Hematopoietic multipotent progenitor cell (in vitro differentiated cells): ENCODE measurements around the gene AHDC1. TPM values are rescaled to one million over a fixed set of nuclear protein-coding genes. Genes with fewer than 3 reads are reported as not detected.

ENCODE experiments used
- DNase-seq, 3 donors: peaks; one replicate each; pipeline ENCODE4 v3.0.0-alpha.2; 2011 to 2015; ENCODE audit warnings: low read depth in 2 of 3, low spot score in 2 of 3
- total RNA-seq: library from RNA; depleted of rRNA; stranded (reverse); fragments of >200 nt; gene quantifications from one replicate; pipeline ENCODE4 v1.2.3, GENCODE V29; 2012

Gene AHDC1
- total RNA-seq, 1 donor, result 20.5 TPM

DNA sequence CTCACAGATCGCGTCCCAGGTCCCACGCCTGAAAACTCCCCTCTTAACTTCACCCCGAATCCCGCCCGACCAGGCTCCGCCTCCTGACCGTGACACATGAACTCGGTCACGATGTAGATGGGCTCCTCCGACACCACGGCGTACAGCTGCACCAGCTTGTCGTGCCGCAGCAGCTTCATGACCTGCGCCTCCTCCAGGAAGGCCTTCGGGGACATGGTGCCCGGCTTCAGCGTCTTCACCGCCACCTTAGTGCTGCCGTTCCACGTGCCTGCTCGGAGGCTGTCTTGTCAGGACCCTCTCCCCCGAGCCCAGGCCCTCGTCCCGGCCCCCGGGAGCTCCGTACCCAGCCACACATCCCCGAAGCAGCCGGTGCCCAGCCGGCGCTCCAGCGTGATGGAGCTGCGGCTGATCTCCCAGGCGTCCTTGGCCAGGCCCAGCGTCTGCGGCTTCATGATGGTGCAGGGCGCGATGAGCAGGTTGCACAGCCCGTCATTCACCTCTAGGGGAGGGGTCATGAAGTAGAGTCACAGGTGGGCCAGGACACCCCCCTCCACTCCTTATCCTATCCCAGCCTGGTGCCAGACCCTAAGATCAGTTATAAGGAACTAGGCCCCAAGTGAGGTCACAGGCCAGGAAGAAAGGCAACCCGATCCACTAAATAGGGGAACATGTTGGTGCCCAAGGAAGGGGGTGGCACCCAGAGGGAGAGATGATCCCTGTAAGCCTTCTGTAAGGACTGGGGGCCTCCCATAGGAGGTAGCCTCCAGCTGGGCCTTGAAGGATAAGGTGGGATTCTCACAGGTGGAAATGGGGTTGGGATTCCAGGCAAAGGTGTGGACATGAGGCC lies 11.6 kb upstream of the AHDC1 start:
- no peak for DNase-seq

DNA sequence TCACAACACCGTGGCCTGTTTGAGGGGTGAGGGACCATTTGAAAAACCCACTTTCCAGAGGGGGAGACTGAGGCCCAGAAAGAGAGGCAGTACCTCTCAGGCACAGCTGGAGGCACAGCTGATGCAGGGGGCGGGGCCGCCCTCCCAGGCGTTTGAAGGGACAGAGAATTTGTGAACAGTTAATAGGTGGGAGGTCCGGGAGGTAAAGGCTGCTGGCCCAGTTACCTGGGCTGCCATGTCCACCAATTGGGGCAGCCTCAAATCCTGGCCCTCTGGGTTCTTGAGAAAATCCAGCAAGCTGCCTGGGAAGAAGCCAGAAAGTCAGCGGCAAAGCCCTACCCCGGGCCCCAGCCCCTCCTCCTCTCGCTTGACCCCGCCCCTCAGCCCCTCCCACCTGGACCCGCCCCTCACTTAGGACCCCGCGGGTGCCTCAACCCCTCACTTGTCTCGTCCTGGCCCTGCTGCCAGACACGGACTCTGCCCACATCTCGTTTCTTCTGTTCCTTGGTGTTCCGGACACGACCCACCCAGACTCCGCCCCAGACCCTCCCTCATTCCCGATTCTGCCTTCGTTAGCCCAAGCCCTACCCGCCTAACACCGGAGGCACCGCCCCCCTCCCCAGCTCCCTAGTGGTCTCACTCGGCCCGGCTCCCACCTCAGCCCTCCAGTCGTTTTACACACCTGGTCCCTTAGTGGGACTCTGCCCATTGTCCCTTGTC lies 10.8 kb upstream of the AHDC1 start:
- no peak for DNase-seq

DNA sequence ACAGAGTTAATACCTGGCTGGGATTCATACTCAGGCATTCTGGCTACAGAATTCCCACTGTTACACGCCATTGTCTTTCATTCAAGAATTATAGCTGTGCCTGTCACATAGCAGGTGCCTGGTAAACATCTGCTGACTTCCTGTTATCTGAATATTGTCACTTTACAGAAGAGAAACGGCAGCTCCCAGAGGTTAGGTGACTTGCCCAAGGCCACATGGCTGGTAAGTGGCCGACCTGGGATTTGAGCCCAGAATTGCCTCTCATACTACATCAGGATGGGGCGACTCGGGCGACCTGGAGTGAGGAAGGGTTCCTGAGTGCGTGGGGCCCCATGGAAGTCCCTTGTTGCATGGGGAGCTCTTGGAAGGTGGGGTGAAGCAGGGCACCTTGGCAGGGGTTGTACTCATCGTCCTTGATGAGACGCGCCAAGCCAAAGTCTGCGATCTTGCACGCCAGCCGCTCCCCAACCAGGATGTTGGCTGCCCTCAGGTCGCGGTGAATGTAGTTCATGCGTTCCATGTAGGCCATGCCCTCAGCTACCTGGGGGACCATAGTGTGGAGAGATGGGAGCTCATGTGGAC lies 10.2 kb upstream of the AHDC1 start:
- no peak for DNase-seq

DNA sequence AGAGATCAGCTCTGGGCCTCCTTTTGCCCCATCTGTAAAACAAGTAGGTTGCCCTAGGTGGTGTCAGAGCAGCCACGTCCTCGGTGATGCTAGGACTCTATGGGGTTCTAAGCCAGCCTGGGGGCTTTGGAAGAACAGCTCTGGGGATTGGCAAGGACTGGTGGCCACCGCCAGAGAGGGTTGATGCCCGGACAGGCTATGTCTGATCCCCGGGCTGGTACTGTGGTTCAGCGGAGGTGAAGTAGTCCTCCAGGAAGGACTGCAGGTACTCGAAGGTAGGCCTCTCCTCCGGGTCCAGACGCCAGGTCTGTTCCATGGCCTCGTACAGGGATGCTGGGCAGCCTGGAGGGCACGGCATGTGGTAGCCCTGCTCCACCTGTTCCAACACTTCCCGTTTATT lies 8.8 kb upstream of the AHDC1 start:
- no peak for DNase-seq

DNA sequence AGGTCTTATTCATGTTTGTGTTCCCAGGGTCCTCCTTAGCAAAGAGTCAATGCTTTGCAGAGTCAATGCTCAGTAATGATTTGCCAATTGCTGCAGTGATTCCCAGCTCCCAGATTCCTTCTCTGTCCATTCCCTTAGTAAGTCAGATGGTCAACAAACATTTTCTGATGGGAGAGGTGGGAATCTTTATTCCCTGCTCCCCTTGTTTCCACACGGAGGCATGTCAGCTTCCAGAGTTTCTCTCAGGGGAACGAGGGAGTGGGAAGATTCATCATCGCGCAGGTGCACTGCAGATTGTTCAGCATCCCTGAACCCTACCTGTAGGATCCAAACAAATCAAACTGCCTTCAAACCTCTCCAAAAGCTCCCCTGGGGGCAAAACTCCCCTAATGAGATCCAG lies 7.5 kb upstream of the AHDC1 start:
- no peak for DNase-seq

DNA sequence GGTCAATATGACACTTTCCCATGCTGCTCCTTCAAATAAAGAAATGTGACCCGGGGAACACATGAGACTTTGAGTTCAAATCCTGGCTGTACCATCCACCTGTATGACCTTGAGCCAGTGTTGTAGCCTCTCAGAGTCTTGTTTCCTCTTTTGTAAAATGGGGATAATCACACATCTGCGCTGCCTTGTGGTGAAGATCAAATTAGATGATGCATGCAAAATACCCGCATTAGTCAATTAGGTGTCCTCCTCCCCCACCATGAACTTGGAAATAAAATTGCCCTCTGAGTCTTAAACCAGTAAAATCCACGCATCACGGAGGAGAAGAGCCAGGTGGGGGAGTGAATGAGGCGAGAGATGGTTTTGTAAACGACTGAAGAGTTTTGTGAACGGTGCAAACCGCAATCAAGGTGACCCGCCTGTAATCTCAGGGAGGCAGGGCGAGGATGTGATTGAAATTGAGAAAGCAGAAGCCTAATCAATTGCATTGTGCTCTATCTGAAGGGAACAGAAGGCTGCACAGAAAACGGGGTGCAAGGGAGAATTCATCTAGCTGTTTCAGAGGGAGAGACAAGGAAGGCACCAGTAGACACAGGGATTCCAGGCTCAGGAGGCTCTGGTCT lies 5.8 kb upstream of the AHDC1 start:
- DNase-seq, result no peak

DNA sequence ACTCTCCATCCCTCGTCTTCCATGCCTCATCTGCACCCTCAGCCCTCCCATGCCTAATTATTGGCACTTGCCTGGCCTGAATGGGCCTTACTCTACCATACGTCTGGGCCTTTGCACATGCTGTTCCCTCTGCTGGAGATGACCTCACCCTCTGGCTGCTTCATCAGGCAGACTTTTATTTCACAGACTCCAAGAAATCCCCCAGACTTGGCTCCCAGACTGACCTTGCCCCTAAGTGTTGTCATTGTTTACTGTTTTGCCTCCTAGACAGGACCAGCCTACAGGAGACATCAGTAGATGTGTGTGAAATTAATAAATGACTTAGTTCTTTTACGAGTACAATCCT lies 5.2 kb upstream of the AHDC1 start:
- no peak for DNase-seq

DNA sequence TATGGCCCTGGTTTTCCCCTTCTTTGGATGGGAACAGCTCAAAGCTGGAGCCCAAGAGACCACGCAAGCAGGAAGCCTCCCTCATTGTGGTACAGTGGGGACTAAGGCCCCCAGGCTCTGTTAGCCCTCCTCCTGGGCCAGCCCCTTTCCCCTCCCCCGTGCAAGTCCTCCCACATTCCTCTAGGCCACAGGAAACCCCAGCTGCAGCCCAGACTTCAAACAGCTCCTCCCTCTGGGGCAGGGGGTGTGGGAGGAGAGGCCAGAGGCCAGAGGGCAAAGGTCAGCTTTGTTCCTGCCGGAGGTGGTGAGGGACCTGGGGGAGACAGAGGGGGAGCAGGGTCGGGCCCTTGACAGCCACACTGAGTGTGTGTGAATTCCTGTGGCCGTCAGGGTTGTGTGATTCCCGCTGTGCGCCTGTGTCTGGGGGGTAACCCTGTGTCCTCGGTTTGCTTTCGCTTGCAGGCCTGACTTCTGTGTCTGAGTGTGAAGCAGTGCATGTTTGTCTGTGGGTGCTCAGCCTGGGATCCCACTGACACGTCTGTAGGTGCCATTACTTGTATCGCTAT lies 3.4 kb upstream of the AHDC1 start:
- no peak for DNase-seq

DNA sequence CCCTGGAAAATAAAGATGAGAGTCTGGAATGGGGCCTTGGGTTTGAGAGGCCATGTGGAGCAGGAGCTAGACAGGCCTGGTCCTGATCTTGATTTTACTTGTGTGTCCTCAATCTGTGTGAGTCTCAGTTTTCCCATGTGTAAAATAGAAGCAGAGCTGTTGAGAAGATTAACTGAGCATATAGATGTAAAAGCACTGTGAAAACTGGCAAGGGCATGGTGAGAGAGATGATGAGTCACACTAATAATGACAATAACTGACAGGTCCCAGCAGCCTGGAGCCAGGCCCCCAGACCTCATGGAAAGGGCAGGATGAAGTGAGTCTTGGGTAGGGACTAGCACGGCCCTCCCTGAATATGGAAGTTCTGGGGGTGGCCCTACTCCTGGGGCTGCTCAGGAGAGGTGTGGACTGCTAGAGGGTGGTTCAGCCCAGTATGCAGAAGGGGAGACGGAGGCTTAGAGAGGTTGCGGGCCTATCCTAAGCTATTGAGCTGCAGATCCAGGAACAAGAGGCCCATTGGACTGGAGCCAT lies 2.8 kb upstream of the AHDC1 start:
- no peak for DNase-seq

DNA sequence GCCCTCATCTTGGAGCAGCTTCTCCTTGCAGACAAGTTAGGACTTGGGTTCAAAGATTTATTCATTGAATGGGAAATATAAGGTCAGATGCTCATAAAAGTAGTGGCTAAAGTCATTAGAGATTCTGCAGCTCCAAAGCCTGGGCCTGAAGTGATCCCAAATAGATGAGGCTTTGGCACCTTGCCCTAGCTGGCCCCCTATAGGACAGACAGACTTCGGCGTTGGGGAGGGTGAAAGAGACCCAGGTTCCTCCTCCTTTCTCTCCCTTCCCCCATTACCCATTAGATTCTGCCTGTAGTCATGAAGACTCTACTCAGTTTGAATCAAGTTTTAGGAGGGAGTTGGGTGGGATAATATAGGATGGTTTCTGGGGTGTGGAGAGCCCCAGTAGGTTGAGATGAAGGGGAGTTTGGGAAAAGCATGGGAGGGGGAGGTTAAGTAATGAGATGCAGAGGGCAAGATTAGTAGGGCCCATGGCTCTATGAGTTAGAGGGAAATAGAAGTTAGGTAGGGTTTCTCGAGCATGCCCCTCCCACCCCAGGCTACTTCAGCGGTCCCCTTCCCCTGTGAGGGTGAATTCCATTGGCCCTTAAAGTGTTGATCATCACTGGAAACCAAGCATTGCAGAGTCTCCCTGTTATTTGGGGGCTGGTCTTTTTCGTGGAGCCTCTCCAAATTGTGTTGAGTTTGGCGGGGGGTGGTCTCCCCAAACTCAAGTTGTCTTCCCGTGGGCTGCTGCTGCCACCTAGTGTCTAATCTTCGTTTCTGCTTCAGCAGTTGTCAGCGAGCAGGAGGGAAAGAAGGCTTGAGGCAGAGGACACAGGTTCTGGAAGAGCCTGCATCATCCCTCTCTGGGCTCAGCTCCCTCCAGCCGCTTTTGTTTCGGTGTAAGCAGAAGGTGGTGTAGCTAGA lies 2.1 kb upstream of the AHDC1 start:
- DNase-seq, result peak in 2 of 3 donors; percentile 70 to 82

DNA sequence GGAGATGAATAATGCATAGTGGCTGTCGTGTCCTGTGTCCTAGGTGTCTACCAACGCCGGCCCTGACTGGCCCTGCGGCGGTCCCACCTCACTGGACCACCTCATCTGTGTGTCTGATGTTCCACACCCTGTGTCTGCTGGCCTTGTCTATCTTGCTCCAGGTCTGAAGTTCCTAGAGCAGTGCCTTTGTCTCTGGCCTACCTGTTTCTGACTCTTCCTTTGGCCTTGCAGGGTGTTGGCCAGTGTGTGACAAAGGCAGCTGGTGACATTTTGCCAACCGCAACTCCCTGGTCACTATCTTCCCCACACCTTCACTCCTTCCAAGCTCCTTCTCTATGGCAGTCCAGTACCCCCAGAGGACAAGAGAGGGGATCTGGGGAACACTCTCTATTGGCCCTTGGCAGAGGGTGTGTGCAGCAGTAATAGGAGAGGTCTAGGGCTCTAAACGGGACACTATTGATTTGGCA lies 1.4 kb upstream of the AHDC1 start:
- no peak for DNase-seq

DNA sequence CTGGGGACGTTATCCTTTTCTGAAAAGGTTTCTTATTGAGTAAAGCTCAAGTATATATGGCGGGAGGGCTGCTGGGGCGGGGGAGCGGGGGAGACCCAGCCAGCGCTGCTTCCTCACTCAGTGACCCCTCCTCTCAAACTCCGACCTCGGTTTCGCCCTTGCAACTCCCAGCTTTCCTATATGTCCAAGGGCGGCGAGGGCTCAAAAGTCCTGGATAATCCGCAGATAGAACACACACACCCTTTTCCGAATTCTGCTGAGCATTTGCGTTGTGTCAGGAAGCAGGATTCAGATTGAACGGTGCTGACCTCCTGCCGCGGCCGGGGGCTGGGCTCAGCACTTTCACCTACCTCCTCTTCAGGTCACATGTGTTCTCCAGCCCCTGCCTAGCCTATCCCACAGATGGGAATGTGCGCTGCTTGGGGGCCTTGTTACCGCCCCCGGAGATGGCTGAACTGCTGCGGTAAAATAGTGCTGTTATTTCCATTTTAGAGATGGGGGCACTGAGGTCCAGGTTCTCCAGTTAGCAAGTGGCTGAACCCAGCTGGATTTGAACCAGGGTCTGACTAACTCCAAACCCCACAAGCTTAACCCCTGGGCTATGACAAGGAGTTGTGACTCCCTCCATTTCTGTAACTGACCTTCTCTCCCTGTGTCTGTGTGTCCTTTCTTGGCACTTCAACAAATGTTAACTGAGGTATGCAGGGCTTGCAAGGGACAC lies 795 bp upstream of the AHDC1 start:
- DNase-seq, result no peak

DNA sequence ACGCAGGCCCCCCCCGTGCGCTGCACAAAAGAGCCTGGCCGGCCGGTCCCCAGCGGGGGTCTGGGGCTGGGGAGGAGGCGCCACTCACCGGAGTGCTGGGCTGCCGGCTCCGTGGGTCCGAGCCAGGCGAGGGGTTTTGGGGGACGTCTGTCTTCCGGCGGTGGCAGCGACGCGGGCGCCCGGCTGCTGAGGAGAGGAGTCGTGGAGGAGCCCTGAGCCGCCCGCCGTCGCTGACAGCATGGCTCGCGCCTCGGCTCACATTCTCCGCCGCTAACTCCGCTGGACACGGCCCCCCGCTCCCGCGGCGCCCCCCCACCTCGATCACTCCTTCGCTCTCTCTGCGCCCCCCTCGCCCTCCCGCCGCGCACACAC lies 649 bp downstream of the AHDC1 start:
- DNase-seq, result peak in 1 of 3 donors; percentile 35

DNA sequence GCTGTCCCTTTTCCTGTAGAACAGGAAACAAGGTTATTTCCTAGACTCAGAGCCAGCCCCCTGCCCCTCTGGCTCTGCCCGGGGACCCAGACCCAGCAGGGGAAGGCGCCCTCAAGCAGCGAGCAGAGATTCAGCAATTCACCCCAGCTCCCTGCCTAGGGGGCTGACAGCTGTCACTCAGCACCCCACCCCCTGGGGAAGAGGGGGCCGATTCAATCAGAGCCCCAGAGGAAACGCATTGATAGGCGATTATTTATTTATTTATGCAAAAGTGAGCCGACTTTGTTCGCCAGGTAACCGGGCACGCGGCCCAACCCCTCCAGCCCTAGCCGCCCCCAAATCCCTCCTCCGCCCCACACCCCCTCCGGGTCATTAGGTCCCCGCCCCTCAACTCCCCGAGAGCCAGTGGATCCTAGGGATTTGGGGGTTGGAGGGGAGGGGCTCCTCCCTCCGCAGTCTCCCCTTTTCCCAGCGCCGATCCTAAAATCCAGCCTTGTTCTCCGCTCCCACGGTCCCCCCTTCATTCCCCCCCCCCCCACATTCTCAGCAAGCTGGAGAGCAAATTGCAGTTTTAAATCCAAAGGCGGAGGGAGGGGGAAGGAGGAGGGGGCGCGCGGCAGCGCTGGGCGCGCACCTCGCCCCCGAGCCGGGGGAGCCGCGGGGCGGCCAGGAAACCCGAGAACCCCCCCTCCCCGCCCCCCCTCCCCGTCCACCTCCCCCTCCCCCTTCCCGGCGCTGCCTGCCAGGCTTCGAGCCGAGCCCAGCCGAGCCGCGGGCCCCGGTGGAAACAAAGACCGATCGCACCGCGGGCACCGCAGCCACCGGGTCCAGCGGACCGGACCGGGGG lies 1.3 kb downstream of the AHDC1 start:
- DNase-seq, result peak in 1 of 3 donors; percentile 51

DNA sequence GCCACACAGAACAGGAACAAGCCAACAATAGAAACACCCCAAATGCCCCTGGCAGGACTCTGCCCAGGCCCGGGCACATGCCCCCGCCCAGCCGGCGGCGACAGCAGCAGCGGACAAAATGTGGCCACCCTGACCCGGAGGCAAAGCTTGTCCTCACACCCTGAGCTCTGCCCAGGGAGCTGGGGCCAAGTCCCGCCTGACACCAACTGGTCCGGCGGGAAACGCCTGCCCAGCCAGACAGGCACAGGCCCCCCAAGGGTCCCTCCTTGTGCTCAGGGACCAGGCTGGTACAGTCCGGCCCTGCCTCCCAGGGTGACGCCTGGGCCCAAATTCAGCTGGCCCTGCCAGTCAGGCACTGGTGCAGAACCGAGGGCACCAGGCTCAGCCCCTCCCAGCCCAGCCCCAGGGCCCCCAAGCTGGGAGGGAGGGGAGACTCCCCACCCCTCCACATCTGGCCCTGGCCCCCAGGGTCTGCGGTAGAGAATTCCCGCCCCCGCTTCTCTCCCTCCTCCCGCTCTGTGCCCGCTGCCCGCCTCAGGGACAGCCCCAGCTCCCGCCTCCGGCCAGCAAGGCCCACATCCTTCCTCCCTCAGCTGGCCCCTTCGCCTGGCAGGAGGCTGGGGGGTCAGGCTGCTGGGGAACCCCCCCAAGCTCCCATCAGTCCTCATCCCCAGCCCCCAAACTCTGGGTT lies 2.0 kb downstream of the AHDC1 start:
- no peak for DNase-seq

DNA sequence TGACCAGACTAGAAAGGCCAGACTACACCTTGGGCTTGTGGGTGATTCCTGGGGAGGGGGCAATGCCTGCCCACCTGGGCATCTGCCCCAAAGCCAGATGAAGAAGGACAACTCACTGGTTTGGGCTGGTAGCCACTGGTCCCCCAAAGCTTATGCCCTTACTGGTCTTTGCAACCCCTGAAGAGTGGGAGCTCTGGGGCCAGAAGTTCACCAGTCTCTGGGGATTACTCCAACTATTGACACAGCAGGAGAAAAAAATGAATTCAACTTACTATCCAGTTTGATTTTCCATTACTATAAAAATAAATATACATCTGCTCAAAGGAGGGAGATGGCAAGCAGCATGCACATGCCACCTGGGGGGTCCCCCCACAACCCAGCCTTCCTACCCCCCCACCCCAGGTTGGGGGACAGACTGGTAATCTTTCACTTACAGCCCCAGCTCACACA lies 2.6 kb downstream of the AHDC1 start:
- DNase-seq, result peak in 1 of 3 donors; percentile 24

DNA sequence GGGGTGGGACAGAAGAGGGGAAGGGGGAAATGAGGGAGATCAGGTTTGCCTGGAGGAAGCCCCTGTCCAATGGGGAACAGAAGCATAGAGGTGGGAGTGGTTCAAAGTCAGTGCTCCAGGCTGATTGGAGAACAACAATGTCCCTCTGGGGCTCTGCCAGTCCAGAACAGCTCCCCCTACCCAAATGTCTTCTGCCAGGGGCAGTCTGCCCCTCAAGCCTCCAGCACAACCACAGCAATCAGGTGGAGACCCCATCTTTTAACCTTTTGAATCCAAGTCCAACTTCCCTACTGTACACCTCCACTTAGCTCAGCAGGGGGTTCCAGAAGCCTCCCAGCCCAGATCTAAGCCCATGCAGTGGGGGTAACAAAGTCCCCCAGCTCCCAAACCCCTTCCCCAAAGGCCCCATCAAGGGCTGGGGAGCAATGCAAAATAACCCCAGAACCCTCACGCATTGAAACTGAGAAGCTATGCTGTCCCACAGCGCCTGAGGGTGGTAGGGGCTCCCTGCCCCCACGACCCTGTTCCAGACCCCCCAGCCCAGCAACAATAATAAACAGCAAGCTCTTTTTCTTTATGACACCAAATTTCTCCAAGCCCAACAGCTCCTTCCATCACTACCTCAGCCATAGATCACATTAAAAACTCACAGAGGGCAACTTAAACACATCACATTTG lies 3.3 kb downstream of the AHDC1 start:
- DNase-seq, result peak in 1 of 3 donors; percentile 51
